K562 treated with DMSO at 1 percent for 12 hours (cell line): Measurements from ENCODE around the gene TRIM9. TPM values are rescaled to one million over a fixed set of nuclear protein-coding genes. Genes with fewer than 3 reads are reported as not detected.

ENCODE experiments used
- total RNA-seq: library from RNA; unstranded; fragments of 300-600 nt; gene quantifications from 2 replicates; pipeline ENCODE4 v1.2.3, GENCODE V29; 2022; ENCODE audit not compliant: insufficient read depth

The TRIM9 gene
- 0.17 TPM in 1 of 2 replicates, not detected in the other for total RNA-seq

DNA sequence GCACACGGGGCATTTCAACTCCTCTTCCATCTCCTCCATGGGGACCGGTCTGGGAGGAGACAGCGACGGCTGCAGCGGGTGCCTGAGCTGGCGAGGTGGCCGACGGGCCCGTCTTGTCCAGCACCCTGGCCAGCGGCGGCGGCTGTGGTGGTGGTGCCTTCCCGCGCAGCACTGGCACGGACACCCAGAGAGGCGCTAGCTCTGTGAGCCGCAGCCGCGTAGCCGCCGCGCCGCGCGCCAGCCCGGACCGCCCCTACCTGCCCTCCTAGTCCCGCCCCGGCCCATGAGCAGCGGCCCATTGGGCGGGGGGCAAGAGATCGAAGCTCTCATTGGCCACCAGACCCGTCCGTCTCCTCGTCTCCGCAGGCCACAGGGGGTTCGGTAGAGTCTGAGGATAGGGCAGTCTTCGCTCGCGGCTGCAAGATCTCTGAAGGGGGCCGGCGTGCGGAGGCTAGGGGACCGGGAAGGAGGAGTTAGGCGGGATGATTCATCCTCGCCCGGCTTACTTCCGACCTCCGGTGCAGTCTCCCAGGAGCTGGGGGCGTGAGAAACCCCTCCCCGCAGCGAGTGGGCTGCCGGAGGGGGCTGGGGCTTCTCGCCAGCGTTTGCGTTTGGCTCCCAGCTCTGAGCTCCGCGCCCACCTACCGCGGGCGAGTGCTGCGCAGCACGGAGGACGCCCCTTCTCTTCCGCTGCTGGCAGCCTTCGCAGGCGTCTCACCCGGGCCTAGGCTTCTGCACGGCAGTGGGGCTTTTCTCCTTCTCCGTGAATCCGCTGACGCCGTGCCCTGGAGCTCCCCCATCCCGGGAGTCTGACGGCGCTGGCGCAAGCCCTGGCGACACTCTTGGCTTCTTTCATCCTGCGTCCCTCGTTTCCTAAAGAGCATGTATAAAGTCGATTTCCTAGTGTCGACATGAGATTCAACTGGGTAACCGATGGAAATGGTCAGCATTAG is at the start of gene TRIM9:
TSS of gene TRIM9 (minus strand) at position 205 of the 953 bp plus-strand sequence. CDS start at position 39, 166 bp downstream.

DNA sequence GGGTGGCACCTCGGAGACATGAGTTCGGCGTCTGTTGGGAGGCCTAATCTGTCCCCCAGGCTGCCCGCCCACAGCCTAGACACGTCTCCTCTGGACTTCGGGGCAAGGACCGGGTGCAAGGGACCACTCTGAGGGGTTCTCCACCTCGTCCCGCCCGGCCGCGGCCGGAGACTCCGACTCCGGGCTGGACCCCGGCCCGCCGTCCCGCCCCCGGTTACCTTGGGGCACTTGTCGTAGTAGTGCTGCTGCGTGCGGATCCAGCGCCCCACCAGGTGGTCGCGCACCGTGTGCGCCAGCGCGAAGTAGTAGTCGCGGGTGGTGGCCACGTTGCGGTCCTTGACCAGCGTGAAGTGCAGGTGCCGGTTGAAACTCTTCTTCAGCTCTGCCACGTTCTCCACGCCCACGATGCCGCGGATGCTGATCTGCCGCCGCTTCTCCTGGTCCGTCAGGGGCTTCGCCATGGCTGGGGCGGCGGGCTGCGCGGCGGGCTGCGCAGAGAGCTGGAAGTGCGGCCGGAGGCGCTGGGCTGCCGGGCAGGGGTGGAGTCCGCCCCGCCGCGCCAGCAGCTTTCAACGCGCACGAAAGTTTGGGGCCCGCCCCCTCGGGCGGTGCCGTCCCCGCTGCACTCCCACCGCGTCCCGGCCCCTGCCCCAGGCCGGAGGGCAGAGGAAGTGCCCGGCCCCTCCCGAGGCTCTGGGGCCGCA is 150.8 kb downstream of the TRIM9 start, which contains the start of gene PYGL:
TSS of gene PYGL (minus strand) at position 541 of the 704 bp plus-strand sequence. CDS start at position 461, 80 bp downstream.

Other genes starting within 250 kb of the TRIM9 start
- gene ABHD12B, start 223.1 kb downstream of the TRIM9 start, total RNA-seq = not detected in 2 replicates
- 19.9 and 37.8 TPM in 2 replicates for gene PYGL, start 150.6 kb downstream of the TRIM9 start, total RNA-seq
- gene TMX1, start 145.1 kb upstream of the TRIM9 start, total RNA-seq = 8.4 and 22.1 TPM in 2 replicates